GM21360 (cell line): ENCODE results near the gene PCDHA5.

Experiments used
- ATAC-seq: cut with Tn5 transposase; IDR thresholded peaks from one replicate; pipeline ENCODE4 v1.9.1; 2021; ENCODE audit warnings: mild to moderate bottlenecking, moderate library complexity; ENCODE audit not compliant: unreplicated experiment

Gene PCDHA5

DNA sequence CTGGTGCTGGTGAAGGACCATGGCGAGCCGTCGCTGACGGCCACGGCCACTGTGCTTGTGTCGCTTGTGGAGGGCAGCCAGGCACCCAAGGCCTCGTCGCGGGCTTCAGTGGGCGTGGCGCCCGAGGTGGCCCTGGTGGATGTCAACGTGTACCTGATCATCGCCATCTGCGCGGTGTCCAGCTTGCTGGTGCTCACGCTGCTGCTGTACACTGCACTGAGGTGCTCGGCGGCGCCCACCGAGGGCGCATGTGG is 36.5 kb downstream of the PCDHA5 start:
- no peak for ATAC-seq

DNA sequence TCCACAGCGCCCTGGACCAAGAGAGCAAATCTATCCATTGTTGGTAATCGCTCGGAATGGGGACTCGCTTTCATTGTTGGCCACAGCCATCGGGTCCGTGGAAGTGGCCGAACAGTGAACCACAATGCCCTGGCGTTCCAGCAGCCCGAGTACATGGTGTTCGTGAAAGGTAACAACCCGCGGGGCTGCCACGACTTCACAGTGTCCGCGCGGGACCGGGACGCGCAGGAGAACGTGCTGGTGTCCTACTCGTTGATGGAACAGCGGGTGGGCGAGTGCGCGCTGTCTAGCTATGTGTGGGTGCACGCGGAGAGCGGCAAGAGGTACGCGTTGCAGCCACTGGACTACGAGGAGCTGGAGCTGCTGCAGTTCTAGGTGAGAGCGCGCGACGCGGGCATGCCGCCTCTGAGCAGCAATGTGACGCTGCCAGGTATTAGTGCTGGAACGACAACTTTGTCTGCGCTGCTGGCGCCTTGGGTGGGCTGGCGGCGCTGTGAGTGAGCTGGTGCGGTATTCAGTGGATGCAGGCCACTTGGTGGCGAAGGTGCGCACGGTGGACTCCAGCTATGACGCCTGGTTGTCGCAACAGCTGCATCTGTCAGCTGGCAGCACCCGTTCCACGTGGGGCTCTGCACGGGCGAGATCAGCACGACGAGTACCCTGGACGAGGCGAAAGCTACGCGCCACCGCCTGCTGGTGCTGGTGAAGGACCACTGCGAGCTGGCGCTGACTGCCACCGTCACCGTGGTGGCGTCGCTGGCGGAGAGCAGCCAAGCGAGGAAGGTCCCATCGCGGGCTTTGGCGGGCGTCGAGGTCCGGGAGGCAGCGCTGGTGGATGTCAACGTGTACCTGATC is 41.3 kb downstream of the PCDHA5 start:
- ATAC-seq = no peak

DNA sequence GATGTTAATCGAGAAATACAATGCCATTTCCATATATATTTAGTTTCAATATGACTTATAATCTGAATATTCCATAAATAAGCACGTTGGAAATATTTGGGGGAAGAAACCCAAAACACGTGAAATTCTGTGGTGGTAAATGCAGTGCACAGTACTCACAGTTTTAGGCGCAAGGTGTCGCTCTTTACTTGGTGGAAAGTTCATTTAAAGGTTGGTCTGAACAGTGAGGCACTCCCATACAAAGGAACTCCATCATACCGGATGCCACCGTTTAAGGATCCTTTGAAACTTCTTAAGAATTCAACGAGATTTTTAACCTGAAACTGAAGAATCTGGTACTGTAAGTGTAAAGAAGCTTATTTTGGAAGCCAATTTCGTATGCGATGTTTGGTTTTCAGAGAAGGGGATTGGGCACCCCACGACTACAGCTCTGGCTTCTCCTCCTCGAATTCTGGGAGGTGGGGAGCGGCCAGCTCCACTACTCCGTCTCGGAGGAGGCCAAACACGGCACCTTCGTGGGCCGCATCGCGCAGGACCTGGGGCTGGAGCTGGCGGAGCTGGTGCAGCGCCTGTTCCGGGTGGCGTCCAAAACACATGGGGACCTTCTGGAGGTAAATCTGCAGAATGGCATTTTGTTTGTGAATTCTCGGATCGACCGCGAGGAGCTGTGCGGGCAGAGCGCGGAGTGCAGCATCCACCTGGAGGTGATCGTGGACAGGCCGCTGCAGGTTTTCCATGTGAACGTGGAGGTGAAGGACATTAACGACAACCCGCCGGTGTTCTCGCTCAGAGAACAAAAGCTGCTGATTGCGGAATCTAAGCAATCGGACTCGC is 47.5 kb downstream of the PCDHA5 start, which contains the start of gene PCDHA11:
PCDHA11 (plus strand) TSS at position 237 of the 834 bp plus-strand sequence; CDS start at position 384, 147 bp downstream.
- no peak for ATAC-seq

DNA sequence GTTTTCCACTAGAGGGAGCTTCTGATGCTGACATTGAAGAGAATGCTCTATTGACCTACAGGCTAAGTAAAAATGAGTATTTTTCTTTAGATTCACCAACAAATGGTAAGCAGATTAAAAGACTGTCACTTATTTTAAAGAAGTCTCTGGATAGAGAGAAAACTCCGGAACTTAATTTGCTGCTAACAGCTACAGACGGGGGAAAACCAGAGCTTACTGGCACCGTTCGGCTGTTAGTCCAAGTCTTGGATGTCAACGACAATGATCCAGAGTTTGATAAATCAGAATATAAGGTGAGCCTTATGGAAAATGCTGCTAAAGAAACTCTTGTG is 48.1 kb downstream of the PCDHA5 start:
- ATAC-seq = no peak

DNA sequence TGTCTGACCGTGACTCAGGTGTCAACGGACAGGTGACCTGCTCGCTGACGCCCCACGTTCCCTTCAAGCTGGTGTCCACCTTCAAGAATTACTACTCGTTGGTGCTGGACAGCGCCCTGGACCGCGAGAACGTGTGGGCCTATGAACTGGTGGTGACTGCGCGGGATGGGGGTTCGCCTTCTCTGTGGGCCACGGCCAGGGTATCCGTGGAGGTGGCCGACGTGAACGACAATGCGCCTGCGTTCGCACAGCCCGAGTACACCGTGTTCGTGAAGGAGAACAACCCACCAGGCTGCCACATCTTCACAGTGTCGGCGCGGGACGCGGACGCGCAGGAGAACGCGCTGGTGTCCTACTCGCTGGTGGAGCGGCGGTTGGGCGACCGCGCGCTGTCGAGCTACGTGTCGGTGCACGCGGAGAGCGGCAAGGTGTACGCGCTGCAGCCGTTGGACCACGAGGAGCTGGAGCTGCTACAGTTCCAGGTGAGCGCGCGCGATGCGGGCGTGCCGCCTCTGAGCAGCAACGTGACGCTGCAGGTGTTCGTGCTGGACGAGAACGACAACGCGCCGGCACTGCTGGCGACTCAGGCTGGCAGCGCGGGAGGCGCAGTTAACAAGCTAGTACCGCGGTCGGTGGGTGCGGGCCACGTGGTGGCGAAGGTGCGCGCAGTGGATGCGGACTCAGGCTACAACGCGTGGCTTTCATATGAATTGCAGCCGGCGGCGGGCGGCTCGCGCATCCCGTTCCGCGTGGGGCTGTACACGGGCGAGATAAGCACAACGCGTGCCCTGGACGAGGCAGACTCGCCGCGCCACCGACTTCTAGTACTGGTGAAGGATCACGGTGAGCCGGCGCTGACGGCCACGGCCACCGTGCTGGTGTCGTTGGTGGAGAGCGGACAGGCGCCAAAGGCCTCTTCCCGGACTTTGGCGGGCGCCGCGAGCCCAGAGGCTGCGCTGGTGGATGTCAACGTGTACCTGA is 49.1 kb downstream of the PCDHA5 start:
- ATAC-seq = no peak
